Body of pancreas (tissue), 4 donors: Measurements from ENCODE around the gene ADAM10. TPM values are rescaled to one million over a fixed set of nuclear protein-coding genes. Genes with fewer than 3 reads are reported as not detected.

Experiments
- ATAC-seq: fragments of 150-250 bp; one replicate; pipeline ENCODE4 v1.9.1; 2016
- DNase-seq, 4 donors: peaks; one replicate each; pipeline ENCODE4 v3.0.0-alpha.2; 2019
- H3K27ac ChIP-seq, 4 donors: fragments of 200-600 bp; sonication (generic); 1 replicate in 3 of 4; 2 replicates in 1 of 4; pipeline versions ENCODE4 v1.5.1 to v1.6.1; 2016 to 2019; ENCODE audit warnings: mild to moderate bottlenecking in 1 of 4, mixed read lengths in 1 of 4, moderate library complexity in 1 of 4
- H3K27me3 ChIP-seq, 2 donors: fragments of 200-600 bp; sonication (generic); one replicate each; pipeline ENCODE4 v1.6.0; 2016; ENCODE audit warnings: mild to moderate bottlenecking in 1 of 2
- H3K36me3 ChIP-seq, 2 donors: fragments of 200-600 bp; sonication (generic); replicated peaks in 1 of 2; 2 replicates each; pipeline ENCODE4 v1.5.1; 2016; ENCODE audit warnings: low read depth in 2 of 2; ENCODE audit not compliant: insufficient read depth in 1 of 2
- H3K4me1 ChIP-seq: fragments of 200-600 bp; sonication (generic); one replicate; pipeline ENCODE4 v1.6.0; 2016
- H3K4me3 ChIP-seq, 2 donors: fragments of 200-600 bp; sonication (generic); 1 replicate in 1 of 2; 2 replicates in 1 of 2; pipeline ENCODE4 v1.5.1; 2016 to 2019
- H3K9me3 ChIP-seq, 3 donors: fragments of 200-600 bp; sonication (generic); 1 replicate in 2 of 3; 2 replicates in 1 of 3; pipeline ENCODE4 v1.5.1; 2016
- CTCF ChIP-seq, 7 experiments: fragments of 450-650 bp in 4 of 7; fragments of 200-600 bp in 3 of 7; sonication (generic) in 3 of 7; IDR thresholded peaks; one replicate each; pipeline ENCODE4 v1.5.1; 2016 to 2019; ENCODE audit warnings: antibody characterized with exemption in 7 of 7
- POLR2A ChIP-seq, 3 donors: fragments of 450-650 bp; IDR thresholded peaks; one replicate each; pipeline ENCODE4 v1.6.1; 2016; ENCODE audit warnings: antibody characterized with exemption in 3 of 3, mild to moderate bottlenecking in 2 of 3
- WGBS, 2 donors: methylation state at CpG; one replicate each; pipeline ENCODE4 v1.1.5; 2017; 5-methylcytosine and 5-hydroxymethylcytosine counted together
- intact Hi-C: fragments of 100-400 bp; cut with DNase I; formaldehyde crosslinking; loops from one replicate; pipeline ENCODE4 v1.15.1; 2023
- total RNA-seq, 2 donors: library from RNA; depleted of rRNA; stranded (reverse); fragments of >200 nt; gene quantifications; one replicate each; pipeline ENCODE4 v1.1.0, GENCODE V29; 2016

ADAM10 gene
- total RNA-seq, 2 donors from 2014 or later = 29.1 to 35.6 TPM

GRCh38 chr15:58597943-58598828 lies 151.3 kb downstream of the ADAM10 start:
- H3K36me3 ChIP-seq = peaks cover 0 to 2% of the 10 kb centered on the region in 2 donors
- no peaks in the 10 kb centered on the region for H3K9me3 ChIP-seq
- ATAC-seq (no peak), DNase-seq (no peak)
- no peak overlapping the region for H3K4me3 ChIP-seq
- H3K27ac ChIP-seq = no peak overlapping the region
- peaks cover 2% of the 10 kb centered on the region for H3K4me1 ChIP-seq
- no peaks in the 10 kb centered on the region for H3K27me3 ChIP-seq
- no peak for TF ChIP-seq POLR2A (IDR thresholded peaks at IDR 0.05)
- no peak for TF ChIP-seq CTCF (IDR thresholded peaks at IDR 0.05)
- intact Hi-C loops = no loop called here
- 81 to 94% methylated on average over 4 of the region's 4 CpGs for WGBS, 2 donors

DNA sequence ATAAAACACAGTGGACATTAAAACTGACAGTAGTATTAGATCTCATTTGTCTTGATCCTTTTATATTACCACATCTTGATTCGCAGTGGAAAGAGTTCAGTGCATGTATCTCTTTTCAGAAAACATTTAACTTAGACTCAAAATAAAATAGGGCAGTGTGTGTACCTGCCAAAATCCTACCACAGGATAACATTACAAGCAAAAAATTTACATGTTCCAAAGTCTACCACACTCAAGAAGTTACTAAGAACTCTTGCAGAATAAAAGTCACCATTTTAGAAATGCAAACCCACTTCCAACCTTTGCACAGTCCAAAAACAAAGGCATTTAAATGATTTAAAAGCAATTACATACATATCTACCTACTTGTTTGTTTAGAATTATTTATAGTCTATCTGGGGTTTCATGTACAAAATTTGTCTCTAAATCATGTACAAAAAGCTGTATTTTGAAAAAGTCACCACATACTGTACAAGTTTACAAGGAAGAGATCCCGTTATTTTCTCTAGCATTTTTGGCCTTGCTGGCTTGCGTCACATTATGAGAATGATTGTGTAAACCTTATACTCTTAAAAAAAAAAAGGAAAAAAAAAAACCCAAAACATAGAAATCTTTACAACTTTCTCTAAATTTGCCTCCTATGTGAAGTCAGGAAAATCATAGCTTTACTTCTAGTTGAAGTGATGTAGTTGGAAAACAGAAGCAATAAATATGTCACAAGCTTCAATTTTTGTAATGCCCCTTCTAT lies 153.8 kb downstream of the ADAM10 start:
- ATAC-seq = no peak
- WGBS, 2 donors = 52 to 64% methylated on average over 3 of the region's 3 CpGs
- DNase-seq = no peak
- TF ChIP-seq POLR2A (IDR thresholded peaks at IDR 0.05) (no peak), CTCF (IDR thresholded peaks at IDR 0.05) (no peak)
- Histone ChIP-seq H3K4me3 (no peak overlapping the region), H3K36me3 (peaks cover 0 to 2% of the 10 kb centered on the region in 2 donors), H3K27me3 (no peaks in the 10 kb centered on the region), H3K9me3 (no peaks in the 10 kb centered on the region), H3K4me1 (no peaks in the 10 kb centered on the region), H3K27ac (no peak overlapping the region)
- intact Hi-C loops = no loop called here

- H3K4me1 ChIP-seq = no peaks in the 10 kb centered on the region
- no peak overlapping the region for H3K27ac ChIP-seq
- no peak for ATAC-seq
- TF ChIP-seq POLR2A (IDR thresholded peaks at IDR 0.05) (no peak), CTCF (IDR thresholded peaks at IDR 0.05) (no peak)
- H3K27me3 ChIP-seq = no peaks in the 10 kb centered on the region
- no peaks in the 10 kb centered on the region for H3K9me3 ChIP-seq
- WGBS, 2 donors = 86 to 90% methylated on average over 1 of the region's 1 CpG
- no peak overlapping the region for H3K4me3 ChIP-seq
- intact Hi-C loops = no loop called here
- peaks cover 0 to 2% of the 10 kb centered on the region in 2 donors for H3K36me3 ChIP-seq
- no peak for DNase-seq
Measured at GRCh38 chr15:58594898-58595297, 154.6 kb downstream of the ADAM10 start.

GRCh38 chr15:58593870-58594269 lies 155.6 kb downstream of the ADAM10 start:
- Histone ChIP-seq H3K36me3 (peaks cover 0 to 2% of the 10 kb centered on the region in 2 donors), H3K4me3 (no peak overlapping the region), H3K27me3 (no peaks in the 10 kb centered on the region), H3K27ac (no peak overlapping the region), H3K4me1 (no peaks in the 10 kb centered on the region), H3K9me3 (no peaks in the 10 kb centered on the region)
- intact Hi-C loops = no loop called here
- TF ChIP-seq POLR2A (IDR thresholded peaks at IDR 0.05) (no peak), CTCF (IDR thresholded peaks at IDR 0.05) (no peak)
- no peak for DNase-seq
- 84 to 85% methylated on average over 1 of the region's 1 CpG for WGBS, 2 donors
- ATAC-seq = no peak
